ENCODE data around the gene PAM. TPM values are rescaled to one million over a fixed set of nuclear protein-coding genes. Genes with fewer than 3 reads are reported as not detected.

PAM gene
- total and polyA plus RNA-seq, 2 of the 8 experiments (the other 6 are each of a cell fraction or from before 2014, with no cell fraction given) = 30.4 to 67.8 TPM

GRCh38 chr5:102853680-102854079 lies 98.6 kb downstream of the PAM start:
- Histone ChIP-seq H3K4me3 (ENCODE audit: extremely low read depth in 1 of 4, insufficient read depth in 2 of 4, low read depth in 3 of 4, low read length in 4 of 4) (no peak overlapping the region), H3K23me2 (ENCODE audit: low read depth, low read length) (no peaks in the 10 kb centered on the region), H2BK20ac (ENCODE audit: low read length) (no peak overlapping the region), H3K4ac (replicated peaks; ENCODE audit: insufficient read length, low read depth, low read length) (no peak overlapping the region), H3K9ac (replicated peaks in 1 of 4; ENCODE audit: extremely low read depth in 1 of 4, low read depth in 3 of 4, low read length in 3 of 4) (no peak overlapping the region), H3K56ac (replicated peaks; ENCODE audit: insufficient read length, low read depth, low read length) (no peak overlapping the region), H4K20me1 (replicated peaks in 1 of 2; ENCODE audit: control insufficient read depth in 1 of 2, insufficient read depth in 2 of 2, low read length in 2 of 2) (no peaks in the 10 kb centered on the region), H3K23ac (ENCODE audit: insufficient read length) (no peak overlapping the region), H2BK120ac (replicated peaks; ENCODE audit: low read depth, low read length) (no peak overlapping the region), H4K5ac (ENCODE audit: insufficient read length, low read depth, low read length) (no peak overlapping the region), H3K27ac (ENCODE audit: low read depth, low read length) (no peak overlapping the region), H2AK5ac (ENCODE audit: low read depth, low read length) (no peak overlapping the region), H3K4me2 (ENCODE audit: insufficient read depth in 1 of 2, low read depth in 2 of 2, low read length in 2 of 2) (no peak overlapping the region), H2BK15ac (ENCODE audit: low read length) (no peak overlapping the region), H4K91ac (replicated peaks; ENCODE audit: insufficient read length, low read length) (no peak overlapping the region), H3K79me1 (ENCODE audit: low read depth, low read length) (no peaks in the 10 kb centered on the region), H4K8ac (ENCODE audit: extremely low read depth, insufficient read depth, low read length) (no peak overlapping the region), H2AFZ (ENCODE audit: low read length) (no peak overlapping the region), H3K18ac (ENCODE audit: extremely low read depth, low read length) (no peak overlapping the region), H3K36me3 (ENCODE audit: control insufficient read depth in 2 of 4, insufficient read depth in 4 of 4, low read length in 3 of 4) (no peaks in the 10 kb centered on the region), H2BK12ac (ENCODE audit: low read depth, low read length) (no peak overlapping the region), H3K9me3 (ENCODE audit: insufficient read depth in 2 of 2, low read depth in 1 of 2, low read length in 1 of 2) (no peaks in the 10 kb centered on the region), H3K79me2 (ENCODE audit: control insufficient read depth in 1 of 2, insufficient read depth in 2 of 2, low read length in 2 of 2) (no peaks in the 10 kb centered on the region), H3K14ac (ENCODE audit: insufficient read length) (no peak overlapping the region), H3K4me1 (replicated peaks in 1 of 4; ENCODE audit: control insufficient read depth in 3 of 4, insufficient read depth in 4 of 4, low read length in 3 of 4) (no peaks in the 10 kb centered on the region), H2BK5ac (ENCODE audit: low read depth, low read length) (no peak overlapping the region), H3K27me3 (replicated peaks in 1 of 4; ENCODE audit: control insufficient read depth in 3 of 4, extremely low read depth in 1 of 4, insufficient read depth in 3 of 4, low read length in 3 of 4) (no peaks in the 10 kb centered on the region)
- no peak for FAIRE-seq
- POLR2A ChIA-PET (ENCODE audit: partially characterized antibody) = interaction anchor here (1.1 kb wide), 1 partner anchor 10 kb away, joined by 4 read pairs; no protein-coding TSS in a partner anchor
- WGBS, 2 experiments (ENCODE audit: extremely low coverage in 1 of 2, insufficient coverage in 1 of 2, insufficient read length in 1 of 2, insufficient replicate concordance in 2 of 2, low coverage in 1 of 2, low lambda C conversion rate in 2 of 2, missing lambda C conversion rate in 1 of 2) = 91% methylated on average over 4 of the region's 4 CpGs; no CpG with 5 or more reads in 1 of the 2 experiments
- no peak for DNase-seq (ENCODE audit: low read depth in 1 of 2, low spot score in 2 of 2)
- CTCF ChIA-PET (ENCODE audit: partially characterized antibody) = interaction anchor here (1.3 to 2.4 kb wide), 4 partner anchors 10 to 284 kb away, joined by 3 to 10 read pairs (median 5); no protein-coding TSS in a partner anchor
- no peak for TF ChIP-seq KDM5A (IDR thresholded peaks at IDR 0.05; ENCODE audit: low read length)
- TF ChIP-seq E2F6 (IDR thresholded peaks at IDR 0.05) = no peak
- TF ChIP-seq CHD1 (IDR thresholded peaks at IDR 0.05; ENCODE audit: low read depth, low read length) = no peak

Data from H1 (cell line).